Activated T-helper 17 cell treated with anti-CD3 and anti-CD28 coated beads, Interleukin-2, amount 50 U/mL, for 72 hours (primary cell): ENCODE results near the gene CACHD1. TPM values are rescaled to one million over a fixed set of nuclear protein-coding genes. Genes with fewer than 3 reads are reported as not detected.

ENCODE experiments used
- ATAC-seq: fragments of 150-1000 bp; cut with Tn5 transposase; replicated peaks from 2 replicates; pipeline ENCODE4 v1.10.0; 2021; ENCODE audit warnings: mild to moderate bottlenecking, moderate library complexity
- H3K27ac Mint-ChIP-seq: one replicate; pipeline ENCODE4 v1.8.0; 2022; ENCODE audit warnings: mixed read lengths
- H3K27me3 Mint-ChIP-seq: one replicate; pipeline ENCODE4 v1.8.0; 2022; ENCODE audit warnings: mixed read lengths
- H3K36me3 Mint-ChIP-seq: one replicate; pipeline ENCODE4 v1.8.0; 2022; ENCODE audit warnings: low read depth, mild to moderate bottlenecking, mixed read lengths
- H3K4me1 Mint-ChIP-seq: one replicate; pipeline ENCODE4 v1.8.0; 2022; ENCODE audit warnings: mixed read lengths
- H3K4me3 Mint-ChIP-seq: one replicate; pipeline ENCODE4 v1.8.0; 2022; ENCODE audit warnings: mild to moderate bottlenecking, mixed read lengths
- H3K9me3 Mint-ChIP-seq: one replicate; pipeline ENCODE4 v1.8.0; 2022; ENCODE audit warnings: mixed read lengths
- total RNA-seq, 2 donors: library from RNA; stranded (reverse); gene quantifications; one replicate each; pipeline ENCODE4 v1.2.3, GENCODE V29; 2022

Gene CACHD1
- total RNA-seq, 2 donors from 2014 or later: 0.06 TPM; not detected in 1

DNA sequence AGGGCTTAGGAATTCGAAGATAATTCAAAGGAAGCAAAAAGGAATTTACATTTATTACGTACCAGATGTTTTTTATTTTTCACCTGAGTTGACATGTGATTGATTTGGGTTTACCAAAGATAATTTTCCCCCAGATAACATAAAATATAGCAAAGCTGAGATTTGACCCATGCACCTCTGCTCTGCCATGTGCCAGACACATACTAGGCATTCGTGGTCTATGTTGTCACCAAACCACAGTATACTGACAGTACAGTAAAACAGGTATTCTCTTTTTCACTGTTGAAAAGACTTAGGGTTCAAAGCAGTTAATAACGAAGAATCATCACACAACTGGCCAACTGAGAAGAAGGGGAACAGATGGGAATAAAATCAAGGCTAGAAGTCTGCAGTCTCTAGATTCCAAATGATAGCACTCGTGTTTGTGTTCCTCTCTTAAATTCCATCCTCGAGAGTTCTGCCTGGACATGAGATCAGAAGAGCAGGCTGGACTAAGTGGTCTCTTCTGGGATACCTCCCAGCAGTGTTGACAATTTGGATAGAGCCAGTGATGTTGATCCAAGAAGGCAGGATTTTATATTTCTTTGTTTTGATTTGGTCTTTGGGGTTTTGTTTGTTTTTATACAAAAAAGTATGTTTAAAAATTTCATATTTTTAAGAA lies 189.7 kb downstream of the CACHD1 start:
- Mint-ChIP-seq H3K4me1 (no peaks in the 10 kb centered on the region), H3K27ac (no peak overlapping the region), H3K4me3 (no peak overlapping the region), H3K36me3 (no peaks in the 10 kb centered on the region), H3K9me3 (no peaks in the 10 kb centered on the region), H3K27me3 (no peaks in the 10 kb centered on the region)
- ATAC-seq: no peak

DNA sequence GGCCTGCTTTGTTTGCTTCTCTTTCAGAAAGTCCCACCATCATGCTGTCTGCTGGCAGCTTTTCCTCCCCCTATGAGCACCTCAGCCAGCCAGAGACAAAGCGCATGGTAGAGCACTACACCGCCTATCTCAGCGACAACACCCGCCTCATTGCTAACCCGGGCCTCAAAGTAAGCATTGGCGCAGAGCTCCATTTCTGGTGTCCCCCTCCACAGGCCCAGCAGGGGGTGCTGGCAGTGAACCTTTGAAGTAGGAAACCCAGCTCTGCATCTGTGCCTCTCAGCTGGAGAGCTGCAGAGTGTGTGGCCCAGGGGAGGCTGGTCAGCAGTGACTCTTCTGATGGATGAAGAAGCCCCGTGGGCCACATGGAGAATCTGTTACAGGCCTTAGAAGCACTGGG lies 193.7 kb downstream of the CACHD1 start:
- Mint-ChIP-seq H3K4me1 (no peaks in the 10 kb centered on the region), H3K4me3 (no peak overlapping the region), H3K27ac (no peak overlapping the region), H3K36me3 (no peaks in the 10 kb centered on the region), H3K27me3 (peaks cover 7% of the 10 kb centered on the region), H3K9me3 (no peaks in the 10 kb centered on the region)
- no peak for ATAC-seq

DNA sequence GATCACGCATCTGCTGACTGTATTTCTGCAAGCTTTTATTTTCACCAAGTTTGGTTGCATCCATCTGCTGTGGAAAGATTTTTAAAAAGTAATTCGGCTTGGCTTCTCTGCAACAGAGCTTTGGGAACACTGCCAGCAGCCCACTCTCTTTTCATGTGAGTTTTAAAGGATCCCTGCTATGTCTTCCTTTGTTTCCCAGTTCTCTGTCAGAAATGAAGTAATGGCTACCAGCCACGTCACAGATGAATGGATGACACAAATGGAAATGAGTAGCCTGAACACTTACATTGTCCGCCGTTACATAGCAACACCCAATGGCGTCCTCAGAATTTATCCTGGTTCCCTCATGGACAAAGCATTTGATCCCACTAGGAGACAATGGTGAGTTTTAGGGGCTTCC lies 194.4 kb downstream of the CACHD1 start:
- H3K4me1 Mint-ChIP-seq: no peaks in the 10 kb centered on the region
- ATAC-seq: no peak
- no peaks in the 10 kb centered on the region for H3K9me3 Mint-ChIP-seq
- H3K27ac Mint-ChIP-seq: no peak overlapping the region
- peaks cover 7% of the 10 kb centered on the region for H3K27me3 Mint-ChIP-seq
- no peak overlapping the region for H3K4me3 Mint-ChIP-seq
- H3K36me3 Mint-ChIP-seq: no peaks in the 10 kb centered on the region

DNA sequence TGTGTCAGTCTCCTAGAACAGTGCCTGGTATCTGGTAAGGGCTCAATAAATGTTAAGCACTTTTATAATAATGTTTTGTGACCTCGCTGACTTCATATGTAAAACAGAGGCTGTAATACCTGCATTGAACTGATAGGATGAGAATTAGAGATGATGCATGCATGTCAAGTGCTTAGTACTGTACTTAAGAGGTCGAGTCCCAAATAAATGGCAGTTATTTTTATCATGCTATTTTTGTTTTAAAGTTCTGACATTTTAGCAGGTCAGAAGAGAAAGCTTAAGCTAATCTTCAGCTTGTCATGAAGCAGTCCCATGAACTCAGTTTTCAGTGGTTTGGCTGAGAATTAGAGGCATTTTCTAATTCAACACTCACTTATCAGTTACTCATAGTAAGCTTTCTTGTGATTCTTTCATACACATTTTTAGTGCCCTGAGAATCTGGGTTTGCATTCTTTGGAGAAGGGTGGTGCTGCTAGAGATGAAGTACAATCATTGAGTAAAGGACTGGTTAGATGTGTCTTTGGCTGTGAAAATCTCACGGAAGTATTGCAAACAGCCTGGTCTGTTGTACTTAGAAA lies 199.3 kb downstream of the CACHD1 start:
- H3K4me1 Mint-ChIP-seq: no peaks in the 10 kb centered on the region
- no peak for ATAC-seq
- no peaks in the 10 kb centered on the region for H3K9me3 Mint-ChIP-seq
- no peak overlapping the region for H3K4me3 Mint-ChIP-seq
- no peak overlapping the region for H3K27ac Mint-ChIP-seq
- H3K27me3 Mint-ChIP-seq: peaks cover 7% of the 10 kb centered on the region
- no peaks in the 10 kb centered on the region for H3K36me3 Mint-ChIP-seq

DNA sequence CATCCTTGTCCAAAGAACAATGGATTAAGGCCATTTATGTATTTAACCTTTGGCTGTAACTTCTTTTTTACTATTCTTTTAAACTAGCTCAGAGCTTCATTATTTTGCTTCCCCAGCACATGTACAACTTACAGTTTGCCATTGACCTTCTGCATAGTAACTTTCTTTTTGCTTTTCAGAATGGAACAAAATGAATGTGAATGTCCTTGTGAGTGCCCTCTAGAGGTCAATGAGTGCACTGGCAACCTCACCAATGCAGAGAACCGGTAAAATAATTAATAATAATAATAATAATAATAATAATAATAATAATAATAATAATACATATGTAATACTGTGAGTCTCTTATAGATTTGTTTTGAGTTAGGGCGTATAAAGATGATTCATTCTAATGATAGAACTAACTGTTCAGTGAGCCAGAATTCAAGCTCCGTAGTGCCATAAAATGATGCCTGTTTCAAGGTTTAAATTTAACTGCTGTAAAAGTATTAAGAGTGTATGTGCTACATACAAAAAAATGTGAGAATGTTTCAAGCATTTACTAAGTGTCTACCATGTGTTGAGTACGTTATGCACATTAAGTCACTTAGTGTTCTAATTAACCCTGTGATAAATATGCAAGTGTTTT lies 205.9 kb downstream of the CACHD1 start:
- H3K9me3 Mint-ChIP-seq: no peaks in the 10 kb centered on the region
- no peaks in the 10 kb centered on the region for H3K27me3 Mint-ChIP-seq
- no peaks in the 10 kb centered on the region for H3K4me1 Mint-ChIP-seq
- H3K27ac Mint-ChIP-seq: no peak overlapping the region
- ATAC-seq: no peak
- H3K36me3 Mint-ChIP-seq: no peaks in the 10 kb centered on the region
- H3K4me3 Mint-ChIP-seq: no peak overlapping the region

DNA sequence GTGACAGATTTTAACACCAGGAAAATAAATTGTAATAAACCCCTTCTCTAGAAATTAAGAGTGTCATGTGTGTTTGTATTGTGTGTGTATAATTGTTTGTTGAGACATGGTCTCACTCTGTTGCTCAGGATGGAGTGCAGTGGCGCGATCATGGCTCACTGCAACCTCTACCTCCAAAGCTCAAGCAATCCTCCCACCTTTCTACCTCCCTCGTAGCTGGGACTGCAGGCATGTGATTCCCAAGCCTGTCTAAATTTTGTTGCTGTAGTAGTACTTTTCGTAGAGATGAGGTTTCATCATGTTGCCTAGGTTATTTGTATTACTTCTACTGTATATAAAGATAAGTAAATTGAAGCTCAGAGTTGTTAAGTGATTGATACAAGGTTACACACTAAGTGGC lies 206.5 kb downstream of the CACHD1 start:
- Mint-ChIP-seq H3K27ac (no peak overlapping the region), H3K27me3 (no peaks in the 10 kb centered on the region), H3K36me3 (no peaks in the 10 kb centered on the region), H3K4me3 (no peak overlapping the region), H3K4me1 (no peaks in the 10 kb centered on the region), H3K9me3 (no peaks in the 10 kb centered on the region)
- ATAC-seq: no peak

DNA sequence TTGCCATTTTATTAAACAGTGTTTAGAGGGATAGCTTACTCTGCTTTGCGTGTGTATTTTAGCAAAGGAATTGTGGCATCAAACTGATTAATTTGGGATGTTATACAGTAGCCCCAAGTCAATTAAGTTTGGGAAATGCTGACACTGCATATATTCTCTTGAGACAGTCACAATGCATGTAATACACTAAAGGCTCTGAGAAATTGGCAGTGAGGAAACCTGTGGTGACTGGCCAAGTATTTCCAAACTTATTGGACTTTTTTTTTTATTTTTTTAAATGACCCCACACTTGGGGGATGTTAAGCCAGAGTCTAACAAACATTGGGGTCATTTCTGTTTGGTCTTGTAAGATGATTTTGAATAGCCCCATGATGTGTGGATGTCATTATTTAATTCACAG lies 207.6 kb downstream of the CACHD1 start:
- Mint-ChIP-seq H3K36me3 (no peaks in the 10 kb centered on the region), H3K4me1 (no peaks in the 10 kb centered on the region), H3K27ac (no peak overlapping the region), H3K27me3 (peaks cover 3% of the 10 kb centered on the region), H3K4me3 (no peak overlapping the region), H3K9me3 (no peaks in the 10 kb centered on the region)
- no peak for ATAC-seq

DNA sequence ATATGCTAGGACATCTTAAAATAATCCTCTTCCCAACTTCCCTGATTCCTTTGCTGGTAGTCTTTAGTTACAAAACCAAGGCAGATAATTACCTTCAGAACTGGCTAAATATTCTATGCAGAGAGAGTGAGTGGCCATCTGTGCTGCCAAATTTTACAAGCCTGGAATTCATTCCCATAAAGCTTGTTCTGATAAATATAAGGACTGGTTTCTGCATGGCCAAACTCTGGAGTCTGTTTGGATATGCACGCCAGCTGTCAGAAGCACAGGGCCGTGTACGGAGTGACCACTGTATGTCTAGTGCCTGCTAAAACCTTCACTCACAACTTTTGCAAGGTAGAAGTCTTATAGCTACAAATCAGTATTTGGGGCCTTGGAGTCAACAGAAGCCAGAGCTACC lies 208.4 kb downstream of the CACHD1 start:
- Mint-ChIP-seq H3K27ac (no peak overlapping the region), H3K4me1 (no peaks in the 10 kb centered on the region), H3K4me3 (no peak overlapping the region), H3K27me3 (peaks cover 3% of the 10 kb centered on the region), H3K9me3 (no peaks in the 10 kb centered on the region), H3K36me3 (no peaks in the 10 kb centered on the region)
- ATAC-seq: no peak

DNA sequence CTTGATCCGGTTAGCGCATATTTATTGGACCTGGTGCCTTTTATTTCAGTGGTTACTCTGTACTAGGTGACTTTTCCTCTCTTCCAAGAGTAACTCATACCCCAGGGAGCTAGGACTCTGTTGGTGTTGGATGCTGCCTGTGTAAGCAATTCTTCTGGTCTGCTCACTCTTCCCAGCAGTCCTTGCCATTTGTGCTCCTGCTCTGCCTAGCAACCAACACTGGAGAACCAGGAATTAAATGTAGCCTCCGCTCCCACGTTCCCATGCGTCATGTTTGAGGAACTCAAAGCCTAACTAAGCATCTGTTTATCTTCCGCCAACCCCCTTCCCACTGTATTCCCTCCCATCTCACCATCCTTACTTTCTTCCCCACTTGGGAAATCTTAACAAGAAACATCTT lies 209.2 kb downstream of the CACHD1 start:
- Mint-ChIP-seq H3K36me3 (no peaks in the 10 kb centered on the region), H3K27me3 (peaks cover 3% of the 10 kb centered on the region), H3K4me1 (no peaks in the 10 kb centered on the region), H3K9me3 (no peaks in the 10 kb centered on the region), H3K27ac (no peak overlapping the region), H3K4me3 (no peak overlapping the region)
- ATAC-seq: no peak

DNA sequence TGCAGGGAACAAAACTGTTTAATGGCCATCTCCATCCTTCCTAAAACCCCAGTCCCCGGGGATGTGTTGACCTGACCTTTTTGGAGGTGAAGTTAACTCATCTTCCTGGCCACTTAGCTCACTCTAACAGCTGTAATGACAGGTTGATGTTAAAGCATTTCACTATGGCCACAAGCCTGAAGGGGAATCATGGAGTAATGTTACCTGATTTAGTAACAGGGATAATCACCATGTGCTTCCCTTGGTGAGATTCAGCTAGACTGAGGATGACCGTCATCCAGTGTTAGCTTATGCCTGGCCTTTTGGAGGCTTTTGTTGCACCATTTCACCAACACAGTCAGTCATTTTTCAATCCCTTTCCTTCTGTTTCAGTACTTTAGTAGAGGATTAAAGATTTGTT lies 210.7 kb downstream of the CACHD1 start:
- H3K9me3 Mint-ChIP-seq: no peaks in the 10 kb centered on the region
- ATAC-seq: no peak
- H3K4me1 Mint-ChIP-seq: no peaks in the 10 kb centered on the region
- H3K27ac Mint-ChIP-seq: no peak overlapping the region
- peaks cover 3% of the 10 kb centered on the region for H3K27me3 Mint-ChIP-seq
- no peak overlapping the region for H3K4me3 Mint-ChIP-seq
- H3K36me3 Mint-ChIP-seq: no peaks in the 10 kb centered on the region

DNA sequence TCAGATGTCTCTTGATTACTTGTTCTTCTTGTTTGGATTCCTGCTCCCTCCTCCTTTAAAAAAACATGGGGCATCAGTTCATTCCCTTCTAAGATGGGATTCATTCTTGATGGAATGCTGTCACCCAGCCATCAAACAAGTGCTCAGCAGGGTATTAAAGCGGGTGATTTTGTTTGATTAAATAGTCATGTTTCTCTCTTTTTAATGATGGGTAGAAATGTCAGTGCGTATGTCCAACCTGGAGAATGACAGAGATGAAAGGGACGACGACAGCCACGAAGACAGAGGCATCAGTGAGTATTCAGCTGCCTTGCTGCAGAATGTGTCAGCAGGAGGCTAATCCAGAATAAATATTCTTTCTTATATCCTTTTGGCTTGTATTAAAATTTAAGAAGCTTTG lies 211.1 kb downstream of the CACHD1 start:
- H3K9me3 Mint-ChIP-seq: no peaks in the 10 kb centered on the region

DNA sequence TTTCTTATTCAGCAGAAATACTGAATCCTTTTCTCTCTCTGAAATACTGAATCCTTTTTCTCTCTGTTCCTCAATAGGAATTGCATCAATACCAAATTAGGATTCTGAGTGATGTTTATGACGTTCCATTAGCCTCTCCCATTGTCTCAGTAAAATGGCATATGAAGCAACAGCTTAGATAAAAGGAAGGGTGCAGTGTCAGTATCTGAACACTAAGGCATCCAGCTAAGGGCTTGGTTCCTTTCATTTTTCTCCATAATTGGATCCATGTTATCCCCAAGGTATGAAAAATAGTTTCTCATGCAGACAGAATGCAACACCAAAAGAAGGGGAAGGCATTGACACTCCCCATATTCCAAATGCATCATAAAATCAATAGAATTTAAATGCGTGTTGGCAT lies 213.5 kb downstream of the CACHD1 start:
- no peak overlapping the region for H3K4me3 Mint-ChIP-seq
- no peaks in the 10 kb centered on the region for H3K9me3 Mint-ChIP-seq
- ATAC-seq: no peak
- H3K36me3 Mint-ChIP-seq: no peaks in the 10 kb centered on the region
- no peaks in the 10 kb centered on the region for H3K4me1 Mint-ChIP-seq
- no peak overlapping the region for H3K27ac Mint-ChIP-seq
- peaks cover 3% of the 10 kb centered on the region for H3K27me3 Mint-ChIP-seq

More for the DNA sequence above, 211.1 kb downstream of the CACHD1 start:
- Mint-ChIP-seq H3K4me3 (no peak overlapping the region), H3K36me3 (no peaks in the 10 kb centered on the region), H3K27ac (no peak overlapping the region), H3K27me3 (peaks cover 3% of the 10 kb centered on the region), H3K4me1 (no peaks in the 10 kb centered on the region)
- no peak for ATAC-seq

DNA sequence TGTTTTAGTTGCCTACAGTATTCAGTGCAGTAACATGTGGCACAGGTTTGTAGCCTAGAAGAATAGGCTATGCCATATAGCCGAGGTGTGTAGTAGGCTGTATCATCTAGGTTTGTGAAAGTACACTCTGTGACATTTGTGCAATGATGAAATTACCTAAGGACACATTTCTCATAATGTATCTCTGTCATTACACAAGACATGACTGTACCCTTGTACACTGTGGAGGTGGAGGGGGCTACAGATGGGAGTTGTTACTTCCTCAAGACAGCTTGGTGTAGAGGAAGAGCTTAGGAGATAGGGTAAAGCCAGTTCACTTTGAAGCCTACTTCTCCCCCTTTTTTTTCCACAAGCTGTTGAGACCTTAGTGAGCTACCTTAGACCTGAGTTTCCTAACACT lies 215.3 kb downstream of the CACHD1 start:
- no peaks in the 10 kb centered on the region for H3K9me3 Mint-ChIP-seq
- peaks cover 3% of the 10 kb centered on the region for H3K27me3 Mint-ChIP-seq
- H3K4me3 Mint-ChIP-seq: no peak overlapping the region
- no peak for ATAC-seq
- no peaks in the 10 kb centered on the region for H3K4me1 Mint-ChIP-seq
- H3K27ac Mint-ChIP-seq: no peak overlapping the region
- no peaks in the 10 kb centered on the region for H3K36me3 Mint-ChIP-seq

DNA sequence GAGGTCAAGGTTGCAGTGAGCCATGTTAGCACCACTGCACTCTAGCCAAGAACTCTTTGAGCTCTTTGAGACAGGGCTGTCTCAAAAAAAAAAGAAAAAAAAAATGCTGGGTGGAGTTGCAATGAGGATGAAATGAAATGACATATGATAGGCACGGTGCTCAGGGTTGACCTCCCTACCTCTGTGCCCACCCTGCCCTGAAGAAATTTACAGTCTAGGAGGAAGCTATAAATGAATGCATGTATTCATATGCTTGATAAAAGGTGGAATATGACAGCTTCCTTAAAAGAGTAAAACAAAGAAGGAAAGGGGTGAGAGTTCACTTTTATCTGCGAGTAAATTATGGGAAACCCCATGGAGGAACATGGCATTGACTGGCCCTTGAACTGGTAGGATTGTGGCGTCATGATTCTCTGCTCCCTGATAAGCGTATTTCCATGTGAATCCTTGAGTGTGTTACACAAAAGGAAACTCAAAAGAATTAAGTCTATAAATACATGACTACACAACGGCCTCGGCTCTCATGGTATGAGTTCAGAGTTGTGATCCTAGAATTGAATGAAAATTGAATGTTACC lies 215.9 kb downstream of the CACHD1 start:
- no peaks in the 10 kb centered on the region for H3K4me1 Mint-ChIP-seq
- peaks cover 3% of the 10 kb centered on the region for H3K27me3 Mint-ChIP-seq
- ATAC-seq: no peak
- no peaks in the 10 kb centered on the region for H3K9me3 Mint-ChIP-seq
- H3K27ac Mint-ChIP-seq: no peak overlapping the region
- H3K36me3 Mint-ChIP-seq: no peaks in the 10 kb centered on the region
- no peak overlapping the region for H3K4me3 Mint-ChIP-seq
